GM19395 (cell line): ENCODE measurements around the gene TEX54.

Experiments used
- ATAC-seq: cut with Tn5 transposase; IDR thresholded peaks from one replicate; pipeline ENCODE4 v1.9.1; 2021; ENCODE audit warnings: mild to moderate bottlenecking, moderate library complexity; ENCODE audit not compliant: unreplicated experiment

Gene TEX54

GRCh38 chr11:62789576-62789975 lies 43.1 kb downstream of the TEX54 start:
- ATAC-seq: no peak

- no peak for ATAC-seq
These were observed 43.6 kb downstream of the TEX54 start for GRCh38 chr11:62788991-62789390.

- peak; percentile 65 for ATAC-seq
These were observed 45.5 kb downstream of the TEX54 start, which contains the start of gene TMEM179B for GRCh38 chr11:62787005-62787759. TMEM179B (plus strand) TSS chr11:62787402; CDS start chr11:62787432, 30 bp downstream.

- ATAC-seq: peak; percentile 77
These were observed 46.2 kb downstream of the TEX54 start for GRCh38 chr11:62786318-62787004.

GRCh38 chr11:62782753-62783152 lies 49.9 kb downstream of the TEX54 start:
- ATAC-seq: no peak
